Ovary (tissue), 3 donors: ENCODE results near the gene MAPKAP1.

ENCODE experiments used
- CTCF ChIP-seq, 3 donors: fragments of 450-650 bp in 2 of 3; fragments of 200-600 bp in 1 of 3; IDR thresholded peaks; one replicate each; pipeline versions ENCODE4 v1.5.1 to v1.8.0; 2016 to 2022; ENCODE audit warnings: antibody characterized with exemption in 3 of 3, mild to moderate bottlenecking in 1 of 3
- EP300 ChIP-seq: sonication (generic); formaldehyde crosslinking; IDR thresholded peaks from one replicate; pipeline ENCODE4 v1.6.1; 2017; ENCODE audit warnings: antibody characterized with exemption
- POLR2A ChIP-seq: fragments of 450-650 bp; IDR thresholded peaks from one replicate; pipeline ENCODE4 v1.6.1; 2017; ENCODE audit warnings: antibody characterized with exemption, mild to moderate bottlenecking, moderate library complexity
- donor health status: DM: no; HTN: no; CAD: no.

- TF ChIP-seq CTCF (IDR thresholded peaks at IDR 0.05), result no peak
- TF ChIP-seq POLR2A, result no peak
- TF ChIP-seq EP300, result no peak
Observed at GRCh38 chr9:125462861-125463291, 244.1 kb downstream of the MAPKAP1 start.
